ENCODE data around the gene KLK13. TPM values are rescaled to one million over a fixed set of nuclear protein-coding genes. Genes with fewer than 3 reads are reported as not detected.

The KLK13 gene
- 0.19 TPM in 1 of 2 replicates, not detected in the other for total RNA-seq

GRCh38 chr19:51064534-51065220 lies at the start of gene KLK13:
KLK13 (minus strand) TSS chr19:51065092; CDS start chr19:51065067, 25 bp downstream.

GRCh38 chr19:51108066-51108804 lies 43.3 kb upstream of the KLK13 start, which contains the start of gene CTU1:
CTU1 (minus strand) TSS chr19:51108409; CDS start chr19:51104569, 3,840 bp downstream.

GRCh38 chr19:51082611-51083010 lies 17.7 kb upstream of the KLK13 start, which contains the start of gene KLK14:
KLK14 (minus strand) TSS chr19:51082887; CDS start chr19:51082614, 273 bp downstream.

GRCh38 chr19:51034704-51035103 lies 30.2 kb downstream of the KLK13 start, which contains the start of gene KLK12:
KLK12 (minus strand) TSS chr19:51035002; CDS start chr19:51034621, 381 bp downstream.

GRCh38 chr19:51026554-51026831 lies 38.4 kb downstream of the KLK13 start, which contains the start of gene KLK11:
KLK11 (minus strand) TSS chr19:51026616; CDS start chr19:51025631, 985 bp downstream.

GRCh38 chr19:51019544-51019925 lies 45.4 kb downstream of the KLK13 start, which contains the start of gene KLK10:
KLK10 (minus strand) TSS chr19:51019709; CDS start chr19:51019130, 579 bp downstream.

Other genes starting within 250 kb of the KLK13 start
- gene KLK1, start 241.3 kb downstream of the KLK13 start, total RNA-seq: not detected in 2 replicates
- gene KLK15, start 231.5 kb downstream of the KLK13 start, total RNA-seq: not detected in 2 replicates
- not detected in 2 replicates for gene KLK3, start 210.2 kb downstream of the KLK13 start, total RNA-seq
- gene KLK2, start 191.7 kb downstream of the KLK13 start, total RNA-seq: not detected in 2 replicates
- gene KLK4, start 153.7 kb downstream of the KLK13 start, total RNA-seq: not detected in 2 replicates
- gene KLK5, start 112.1 kb downstream of the KLK13 start, total RNA-seq: not detected in 2 replicates
- gene KLK6, start 95.5 kb downstream of the KLK13 start, total RNA-seq: not detected in 2 replicates
- not detected in 2 replicates for gene KLK7, start 81.2 kb downstream of the KLK13 start, total RNA-seq
- gene KLK8, start 63.5 kb downstream of the KLK13 start, total RNA-seq: not detected in 2 replicates
- 1.8 TPM in 1 of 2 replicates, not detected in the other for gene KLK10, start 45.4 kb downstream of the KLK13 start, total RNA-seq
- not detected in 2 replicates for gene KLK11, start 38.5 kb downstream of the KLK13 start, total RNA-seq
- gene KLK12, start 30.1 kb downstream of the KLK13 start, total RNA-seq: not detected in 2 replicates
- gene KLK14, start 17.8 kb upstream of the KLK13 start, total RNA-seq: not detected in 2 replicates
- gene CTU1, start 43.3 kb upstream of the KLK13 start, total RNA-seq: 14.0 and 18.0 TPM in 2 replicates
- not detected in 2 replicates for gene SIGLEC9, start 59.8 kb upstream of the KLK13 start, total RNA-seq
- not detected in 2 replicates for gene SIGLEC7, start 77.2 kb upstream of the KLK13 start, total RNA-seq
- gene CD33, start 160.0 kb upstream of the KLK13 start, total RNA-seq: not detected in 2 replicates
- gene SIGLECL1, start 186.0 kb upstream of the KLK13 start, total RNA-seq: not detected in 2 replicates
- 0.44 and 0.62 TPM in 2 replicates for gene IGLON5, start 246.6 kb upstream of the KLK13 start, total RNA-seq